Measurements from ENCODE around the gene HEXA. TPM values are rescaled to one million over a fixed set of nuclear protein-coding genes. Genes with fewer than 3 reads are reported as not detected.

The HEXA gene
- total and polyA plus RNA-seq, 2 donors (not counting 1 experiment from before 2014, with no cell fraction given), result 151 to 182 TPM

DNA sequence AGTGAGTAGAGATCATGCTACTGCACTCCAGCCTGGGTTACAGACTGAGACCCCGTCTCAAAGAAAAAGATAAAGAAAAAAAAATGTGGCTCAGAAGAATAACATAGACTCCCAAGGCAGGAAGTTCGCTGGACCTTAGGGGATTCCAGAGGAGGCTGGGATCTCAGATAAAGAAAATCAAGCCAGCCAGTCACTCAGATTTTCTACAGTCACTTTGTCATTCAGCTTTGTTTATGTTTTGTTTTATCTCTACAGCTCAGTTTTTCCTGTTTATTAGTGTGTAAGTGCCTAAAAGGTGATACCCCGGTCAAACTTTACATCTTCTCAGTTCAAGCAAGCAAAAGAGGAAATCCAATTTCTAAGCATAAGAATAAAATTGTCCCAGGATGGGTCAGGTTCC is 28.5 kb upstream of the HEXA start:
- ChIA-PET POLR2A (no interaction called here), CTCF (interaction anchor here (0.6 kb wide), 1 partner anchor 127 kb away, joined by 5 read pairs; no protein-coding TSS in a partner anchor)
- H3K4me3 ChIP-seq (ENCODE audit: control extremely low read depth in 1 of 5, extremely low read depth in 1 of 5, insufficient read depth in 1 of 5, low read depth in 2 of 5, low read length in 4 of 5), result no peak overlapping the region
- H3K27me3 Mint-ChIP-seq, result peaks cover 56% of the 10 kb centered on the region
- no peak overlapping the region for H3K4me2 ChIP-seq (replicated peaks; ENCODE audit: low read depth, low read length, poor library complexity, severe bottlenecking)
- DNase-seq (no peak), ATAC-seq (ENCODE audit: low read depth) (no peak)
- H3K9me3 ChIP-seq (ENCODE audit: control extremely low read depth in 1 of 3, control insufficient read depth in 2 of 3, insufficient read depth in 1 of 3, low read length in 2 of 3), result no peaks in the 10 kb centered on the region
- H3K79me2 ChIP-seq (ENCODE audit: control insufficient read depth, insufficient read depth, low read length), result no peaks in the 10 kb centered on the region
- H3K27ac Mint-ChIP-seq, result no peak overlapping the region
- TF ChIP-seq EZH2 (IDR thresholded peaks at IDR 0.05; ENCODE audit: borderline replicate concordance, insufficient read depth, low read depth, low read length, poor library complexity, severe bottlenecking), result no peak
- TF ChIP-seq, protein P1, sequence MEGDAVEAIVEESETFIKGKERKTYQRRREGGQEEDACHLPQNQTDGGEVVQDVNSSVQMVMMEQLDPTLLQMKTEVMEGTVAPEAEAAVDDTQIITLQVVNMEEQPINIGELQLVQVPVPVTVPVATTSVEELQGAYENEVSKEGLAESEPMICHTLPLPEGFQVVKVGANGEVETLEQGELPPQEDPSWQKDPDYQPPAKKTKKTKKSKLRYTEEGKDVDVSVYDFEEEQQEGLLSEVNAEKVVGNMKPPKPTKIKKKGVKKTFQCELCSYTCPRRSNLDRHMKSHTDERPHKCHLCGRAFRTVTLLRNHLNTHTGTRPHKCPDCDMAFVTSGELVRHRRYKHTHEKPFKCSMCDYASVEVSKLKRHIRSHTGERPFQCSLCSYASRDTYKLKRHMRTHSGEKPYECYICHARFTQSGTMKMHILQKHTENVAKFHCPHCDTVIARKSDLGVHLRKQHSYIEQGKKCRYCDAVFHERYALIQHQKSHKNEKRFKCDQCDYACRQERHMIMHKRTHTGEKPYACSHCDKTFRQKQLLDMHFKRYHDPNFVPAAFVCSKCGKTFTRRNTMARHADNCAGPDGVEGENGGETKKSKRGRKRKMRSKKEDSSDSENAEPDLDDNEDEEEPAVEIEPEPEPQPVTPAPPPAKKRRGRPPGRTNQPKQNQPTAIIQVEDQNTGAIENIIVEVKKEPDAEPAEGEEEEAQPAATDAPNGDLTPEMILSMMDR (IDR thresholded peaks at IDR 0.05), result no peak
- peaks cover 0 to 24% (median 20%) of the 10 kb centered on the region in 4 experiments for H3K27me3 ChIP-seq (replicated peaks in 1 of 4; ENCODE audit: control extremely low read depth in 1 of 4, control insufficient read depth in 3 of 4, insufficient read depth in 4 of 4, low read length in 3 of 4)
- H3K9me3 Mint-ChIP-seq (ENCODE audit: insufficient read depth), result no peaks in the 10 kb centered on the region
- H3K9ac ChIP-seq (ENCODE audit: low read length), result no peak overlapping the region
- H2AFZ ChIP-seq (ENCODE audit: insufficient read depth, low read depth, low read length, poor library complexity, severe bottlenecking), result no peak overlapping the region
- WGBS (ENCODE audit: insufficient coverage), result no CpG with 5 or more reads among the region's 3 CpGs
- no peaks in the 10 kb centered on the region for H3K36me3 ChIP-seq (replicated peaks in 1 of 2; ENCODE audit: control extremely low read depth in 1 of 2, control insufficient read depth in 1 of 2, extremely low read depth in 1 of 2, insufficient read depth in 2 of 2, low read length in 1 of 2)
- intact Hi-C loops (cut with micrococcal nuclease), result no loop called here
- no peaks in the 10 kb centered on the region for H3K4me1 ChIP-seq (ENCODE audit: control insufficient read depth in 2 of 2, insufficient read depth in 2 of 2, low read length in 2 of 2)
- H4K20me1 ChIP-seq (ENCODE audit: control insufficient read depth, insufficient read depth, low read length, poor library complexity, severe bottlenecking), result no peaks in the 10 kb centered on the region
- H3K4me1 Mint-ChIP-seq, result no peaks in the 10 kb centered on the region
- H3K27ac ChIP-seq (ENCODE audit: low read length in 2 of 2), result no peak overlapping the region
- no peak overlapping the region for H3K4me3 Mint-ChIP-seq

DNA sequence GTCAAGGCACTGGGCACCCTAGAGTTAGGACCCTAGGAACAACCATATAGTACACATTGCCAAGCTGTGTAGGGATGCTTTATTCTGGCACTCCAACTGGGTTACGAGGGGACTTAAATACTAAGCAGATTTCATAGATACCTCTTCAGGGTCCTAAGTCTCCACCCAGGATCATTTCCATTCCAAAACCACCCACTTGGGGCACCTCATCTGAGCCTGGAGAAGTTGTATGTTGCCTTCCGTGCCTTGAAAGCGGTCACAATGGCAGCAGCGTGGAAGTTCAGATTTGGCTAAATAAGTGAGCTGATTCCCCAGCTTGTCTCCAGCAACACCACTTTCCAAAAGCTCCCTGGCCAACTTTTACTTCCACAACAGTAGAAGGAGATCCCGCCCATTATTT is 26.9 kb upstream of the HEXA start:
- H3K27ac Mint-ChIP-seq, result no peak overlapping the region
- intact Hi-C loops (cut with micrococcal nuclease), result no loop called here
- no peak overlapping the region for H3K27ac ChIP-seq (ENCODE audit: low read length in 2 of 2)
- no peaks in the 10 kb centered on the region for H3K4me1 ChIP-seq (ENCODE audit: control insufficient read depth in 2 of 2, insufficient read depth in 2 of 2, low read length in 2 of 2)
- ChIA-PET CTCF (no interaction called here), POLR2A (no interaction called here)
- no peaks in the 10 kb centered on the region for H3K79me2 ChIP-seq (ENCODE audit: control insufficient read depth, insufficient read depth, low read length)
- no peak overlapping the region for H2AFZ ChIP-seq (ENCODE audit: insufficient read depth, low read depth, low read length, poor library complexity, severe bottlenecking)
- H3K4me3 ChIP-seq (ENCODE audit: control extremely low read depth in 1 of 5, extremely low read depth in 1 of 5, insufficient read depth in 1 of 5, low read depth in 2 of 5, low read length in 4 of 5), result no peak overlapping the region
- H3K27me3 Mint-ChIP-seq, result peaks cover 64% of the 10 kb centered on the region
- no peak overlapping the region for H3K4me2 ChIP-seq (replicated peaks; ENCODE audit: low read depth, low read length, poor library complexity, severe bottlenecking)
- no peaks in the 10 kb centered on the region for H3K9me3 Mint-ChIP-seq (ENCODE audit: insufficient read depth)
- no peaks in the 10 kb centered on the region for H3K36me3 ChIP-seq (replicated peaks in 1 of 2; ENCODE audit: control extremely low read depth in 1 of 2, control insufficient read depth in 1 of 2, extremely low read depth in 1 of 2, insufficient read depth in 2 of 2, low read length in 1 of 2)
- H3K9ac ChIP-seq (ENCODE audit: low read length), result no peak overlapping the region
- H3K4me1 Mint-ChIP-seq, result no peaks in the 10 kb centered on the region
- no peaks in the 10 kb centered on the region for H4K20me1 ChIP-seq (ENCODE audit: control insufficient read depth, insufficient read depth, low read length, poor library complexity, severe bottlenecking)
- ATAC-seq (ENCODE audit: low read depth), result no peak
- no CpG with 5 or more reads among the region's 5 CpGs for WGBS (ENCODE audit: insufficient coverage)
- H3K4me3 Mint-ChIP-seq, result no peak overlapping the region
- peaks cover 0 to 18% (median 18%) of the 10 kb centered on the region in 4 experiments for H3K27me3 ChIP-seq (replicated peaks in 1 of 4; ENCODE audit: control extremely low read depth in 1 of 4, control insufficient read depth in 3 of 4, insufficient read depth in 4 of 4, low read length in 3 of 4)
- no peaks in the 10 kb centered on the region for H3K9me3 ChIP-seq (ENCODE audit: control extremely low read depth in 1 of 3, control insufficient read depth in 2 of 3, insufficient read depth in 1 of 3, low read length in 2 of 3)
- DNase-seq, result no peak
- no peak for TF ChIP-seq EZH2 (IDR thresholded peaks at IDR 0.05; ENCODE audit: borderline replicate concordance, insufficient read depth, low read depth, low read length, poor library complexity, severe bottlenecking)
- TF ChIP-seq, protein P1 (IDR thresholded peaks at IDR 0.05), result no peak
